GM12892 (cell line): ENCODE data around the gene LDLRAD4.

Source experiments
- DNase-seq: peaks from one replicate; pipeline ENCODE4 v3.0.0; 2011; ENCODE audit not compliant: insufficient read length
- FAIRE-seq: peaks from 2 replicates; lab custom pipeline; 2011; peaks lifted over from hg19 to GRCh38; lab: Jason Lieb, UNC
- POLR2A ChIP-seq: IDR thresholded peaks from 2 replicates; pipeline ENCODE4 v1.6.1; 2011; ENCODE audit warnings: low read depth, low read length, control low read depth
- POLR2AphosphoS5 ChIP-seq: IDR thresholded peaks from 2 replicates; pipeline ENCODE4 v1.6.1; 2011; ENCODE audit warnings: low read depth, low read length, control low read depth
- TAF1 ChIP-seq: IDR thresholded peaks from 2 replicates; pipeline ENCODE4 v1.6.1; 2011; ENCODE audit warnings: low read depth, mild to moderate bottlenecking, control low read depth, low read length, borderline replicate concordance

Gene LDLRAD4

DNA sequence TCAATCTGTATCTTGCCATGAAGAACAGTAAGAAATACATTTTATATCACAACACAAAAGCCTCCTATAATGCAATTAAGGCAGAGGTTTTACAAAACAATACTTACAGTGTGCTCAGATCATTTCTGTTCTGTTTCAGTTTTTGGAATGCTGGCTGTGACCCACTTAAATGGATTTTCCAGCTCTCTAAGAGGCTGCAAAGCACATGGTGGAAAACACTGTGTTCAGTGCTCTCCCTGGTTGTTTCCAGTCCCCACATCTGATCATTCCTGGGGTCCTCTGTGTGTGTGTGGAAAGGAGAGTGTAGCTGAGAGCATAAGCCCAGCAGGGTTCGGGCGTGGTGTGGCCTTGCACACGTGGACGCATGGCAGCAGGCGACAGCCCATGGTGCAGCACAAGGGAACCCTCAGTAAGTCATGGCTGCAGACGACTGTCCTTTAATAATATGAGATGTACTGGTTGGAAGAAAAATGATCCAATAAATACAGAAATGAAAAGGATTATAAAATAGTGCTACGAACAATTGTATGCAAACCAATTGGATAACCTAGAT, 412.2 kb downstream of the LDLRAD4 start:
- no peak for FAIRE-seq
- DNase-seq = no peak
- no peak for TF ChIP-seq POLR2A
- no peak for TF ChIP-seq TAF1
- TF ChIP-seq POLR2AphosphoS5 = no peak

DNA sequence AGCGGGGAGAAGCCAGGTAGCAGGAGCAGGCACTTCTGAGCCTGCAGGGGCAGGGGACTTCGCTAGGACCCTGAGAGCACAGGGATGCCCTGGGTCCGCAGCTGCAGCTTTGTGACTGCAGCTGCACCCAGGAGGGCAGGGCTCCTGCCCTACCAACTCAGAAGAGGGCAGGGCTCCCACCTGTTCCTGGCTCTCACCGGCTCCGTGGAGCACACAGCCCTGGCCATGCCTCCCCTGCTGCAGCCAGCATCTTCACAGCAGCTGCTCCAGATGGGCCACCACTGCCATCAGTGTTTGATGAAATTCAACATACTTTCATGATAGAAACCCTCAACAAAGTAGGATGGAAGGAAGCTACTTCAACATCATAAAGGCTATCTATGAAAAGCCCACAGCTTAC, 415.1 kb downstream of the LDLRAD4 start:
- FAIRE-seq = no peak
- TF ChIP-seq POLR2A = no peak
- TF ChIP-seq POLR2AphosphoS5 = no peak
- TF ChIP-seq TAF1 = no peak
- DNase-seq = no peak

DNA sequence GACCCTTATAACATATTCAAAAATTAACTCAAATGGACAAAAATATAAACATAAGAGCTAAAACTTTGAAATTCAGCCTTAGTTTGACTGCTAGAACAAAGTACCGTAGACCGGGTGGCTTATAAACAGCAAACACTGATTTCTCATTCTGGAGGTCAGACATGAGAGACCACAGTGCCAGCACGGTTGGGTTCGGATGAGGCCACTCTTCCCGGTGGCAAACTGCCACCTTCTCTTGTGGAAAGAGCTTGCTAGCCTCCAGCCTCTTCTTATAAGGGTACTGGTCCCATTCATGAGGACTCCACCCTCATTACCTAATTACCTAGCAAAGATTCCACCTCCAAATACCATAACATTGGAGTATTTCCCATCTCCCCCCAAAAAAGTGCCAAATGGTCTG, 416.5 kb downstream of the LDLRAD4 start:
- DNase-seq (no peak), FAIRE-seq (no peak)
- TF ChIP-seq TAF1 (no peak), POLR2AphosphoS5 (no peak), POLR2A (no peak)

GRCh38 chr18:13638719-13639595, 420.4 kb downstream of the LDLRAD4 start:
- DNase-seq = no peak
- FAIRE-seq = no peak
- TF ChIP-seq TAF1 = no peak
- TF ChIP-seq POLR2AphosphoS5 = no peak
- no peak for TF ChIP-seq POLR2A

DNA sequence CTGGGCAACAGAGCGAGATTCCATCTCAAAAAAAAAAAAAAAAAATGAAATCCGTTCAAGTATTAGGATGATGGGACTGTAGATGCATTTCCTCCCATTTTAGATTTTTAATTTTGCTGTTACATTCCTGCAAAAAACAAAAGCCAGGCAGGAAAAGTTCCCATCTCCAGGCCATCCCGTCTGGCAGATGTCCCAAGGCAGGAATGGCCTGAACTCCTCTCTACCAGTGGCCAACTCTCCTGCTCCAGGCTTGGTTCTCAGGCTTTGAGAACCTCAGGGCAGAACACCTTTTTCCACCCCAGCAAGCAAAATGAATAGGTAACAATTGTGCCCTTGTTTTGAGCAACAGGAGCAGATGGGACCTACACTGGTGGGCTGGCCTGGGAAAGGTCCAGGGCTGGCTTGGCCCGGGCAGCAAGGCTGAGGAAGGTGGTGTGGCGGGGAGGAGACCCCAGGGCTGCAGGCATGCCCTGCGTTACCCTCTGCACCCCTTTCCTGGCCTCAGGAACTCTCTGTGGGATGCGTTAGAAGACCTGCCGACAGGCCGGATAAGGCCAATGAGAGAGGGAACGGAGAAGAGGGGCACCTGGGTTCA, 421.8 kb downstream of the LDLRAD4 start:
- FAIRE-seq = no peak
- no peak for TF ChIP-seq POLR2AphosphoS5
- TF ChIP-seq TAF1 = no peak
- TF ChIP-seq POLR2A = no peak
- DNase-seq = no peak

- no peak for FAIRE-seq
- TF ChIP-seq TAF1 (no peak), POLR2AphosphoS5 (no peak), POLR2A (no peak)
- DNase-seq = no peak
These were observed 423.2 kb downstream of the LDLRAD4 start for GRCh38 chr18:13641551-13642439.

- no peak for DNase-seq
- FAIRE-seq = no peak
- TF ChIP-seq TAF1 (no peak), POLR2A (no peak), POLR2AphosphoS5 (no peak)
These were observed 423.9 kb downstream of the LDLRAD4 start for GRCh38 chr18:13642440-13642827.

- no peak for FAIRE-seq
- no peak for DNase-seq
- TF ChIP-seq POLR2AphosphoS5 (no peak), TAF1 (no peak), POLR2A (no peak)
These were observed 424.7 kb downstream of the LDLRAD4 start for GRCh38 chr18:13643261-13643751.

DNA sequence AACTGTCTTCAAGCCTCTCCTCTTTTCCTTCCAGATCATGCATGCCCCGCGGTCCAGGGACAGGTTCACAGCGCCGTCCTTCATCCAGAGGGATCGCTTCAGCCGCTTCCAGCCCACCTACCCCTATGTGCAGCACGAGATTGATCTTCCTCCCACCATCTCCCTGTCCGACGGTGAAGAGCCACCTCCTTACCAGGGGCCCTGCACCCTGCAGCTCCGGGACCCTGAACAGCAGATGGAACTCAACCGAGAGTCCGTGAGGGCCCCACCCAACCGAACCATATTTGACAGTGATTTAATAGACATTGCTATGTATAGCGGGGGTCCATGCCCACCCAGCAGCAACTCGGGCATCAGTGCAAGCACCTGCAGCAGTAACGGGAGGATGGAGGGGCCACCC, 426.5 kb downstream of the LDLRAD4 start:
- no peak for DNase-seq
- no peak for FAIRE-seq
- TF ChIP-seq TAF1 (no peak), POLR2A (no peak), POLR2AphosphoS5 (no peak)

- TF ChIP-seq TAF1 = no peak
- no peak for TF ChIP-seq POLR2A
- no peak for TF ChIP-seq POLR2AphosphoS5
- DNase-seq (no peak), FAIRE-seq (no peak)
These were observed 428.1 kb downstream of the LDLRAD4 start for GRCh38 chr18:13646633-13647032.
